Ascending aorta (tissue), 2 donors: ENCODE measurements around the gene SHROOM2. TPM values are rescaled to one million over a fixed set of nuclear protein-coding genes. Genes with fewer than 3 reads are reported as not detected.
A peak's percentile ranks its signal among the peaks of the same experiment; 100 is the strongest.

Source experiments
- DNase-seq, 2 donors: peaks; one replicate each; pipeline ENCODE4 v3.0.0-alpha.2; 2019; ENCODE audit warnings: low spot score in 2 of 2
- H3K27ac ChIP-seq, 2 donors: fragments of 200-600 bp; sonication (generic); one replicate each; pipeline ENCODE4 v1.5.1; 2016 to 2017; ENCODE audit warnings: mild to moderate bottlenecking in 1 of 2
- H3K27me3 ChIP-seq: fragments of 200-600 bp; sonication (generic); one replicate; pipeline ENCODE4 v1.5.1; 2017
- H3K36me3 ChIP-seq, 2 donors: fragments of 200-600 bp; sonication (generic); one replicate each; pipeline ENCODE4 v1.5.1; 2016
- H3K4me1 ChIP-seq, 2 donors: fragments of 200-600 bp; sonication (generic); one replicate each; pipeline ENCODE4 v1.5.1; 2016 to 2017; ENCODE audit warnings: mild to moderate bottlenecking in 1 of 2
- H3K4me3 ChIP-seq, 2 donors: fragments of 200-600 bp; sonication (generic); one replicate each; pipeline ENCODE4 v1.5.1; 2016 to 2017; ENCODE audit warnings: mild to moderate bottlenecking in 1 of 2
- H3K9me3 ChIP-seq, 2 donors: fragments of 200-600 bp; sonication (generic); one replicate each; pipeline ENCODE4 v1.5.1; 2016
- CTCF ChIP-seq, 3 experiments: fragments of 200-600 bp in 2 of 3; fragments of 450-650 bp in 1 of 3; sonication (generic) in 2 of 3; IDR thresholded peaks; one replicate each; pipeline ENCODE4 v1.5.1; 2016 to 2019; ENCODE audit warnings: antibody characterized with exemption in 3 of 3, mild to moderate bottlenecking in 1 of 3, moderate library complexity in 1 of 3
- intact Hi-C: fragments of 100-400 bp; cut with DNase I; formaldehyde crosslinking; loops from one replicate; pipeline ENCODE4 v1.15.1; 2023
- total RNA-seq: library from RNA; depleted of rRNA; stranded (reverse); fragments of >200 nt; gene quantifications from one replicate; pipeline ENCODE4 v1.1.0, GENCODE V29; 2016

Gene SHROOM2
- total RNA-seq, 1 donor from 2014 or later: 7.5 TPM

- intact Hi-C loops: no loop called here
- no peak overlapping the region for H3K4me3 ChIP-seq
Measured at GRCh38 chrX:9992724-9993123, 206.5 kb downstream of the SHROOM2 start.

GRCh38 chrX:9995855-9996339 is 209.7 kb downstream of the SHROOM2 start:
- Histone ChIP-seq H3K36me3 (no peaks in the 10 kb centered on the region), H3K27me3 (no peaks in the 10 kb centered on the region), H3K9me3 (no peaks in the 10 kb centered on the region), H3K4me3 (no peak overlapping the region), H3K4me1 (no peaks in the 10 kb centered on the region), H3K27ac (no peak overlapping the region)
- TF ChIP-seq CTCF (IDR thresholded peaks at IDR 0.05): peak; percentile 88 to 91 (median 89)
- DNase-seq: peak in 1 of 2 donors; percentile 90
- intact Hi-C loops: loop anchor here (1.0 kb wide), 1 partner anchor 123 kb away; no protein-coding TSS in a partner anchor

More at GRCh38 chrX:9992724-9993123, 206.5 kb downstream of the SHROOM2 start:
- no peak for TF ChIP-seq CTCF (IDR thresholded peaks at IDR 0.05)
- no peaks in the 10 kb centered on the region for H3K9me3 ChIP-seq
- DNase-seq: no peak
- H3K4me1 ChIP-seq: no peaks in the 10 kb centered on the region
- H3K27ac ChIP-seq: no peak overlapping the region
- no peaks in the 10 kb centered on the region for H3K27me3 ChIP-seq
- H3K36me3 ChIP-seq: no peaks in the 10 kb centered on the region

GRCh38 chrX:9997041-9997440 is 210.8 kb downstream of the SHROOM2 start:
- intact Hi-C loops: no loop called here
- no peak for TF ChIP-seq CTCF (IDR thresholded peaks at IDR 0.05)
- Histone ChIP-seq H3K4me1 (no peaks in the 10 kb centered on the region), H3K27ac (no peak overlapping the region), H3K36me3 (no peaks in the 10 kb centered on the region), H3K27me3 (no peaks in the 10 kb centered on the region), H3K9me3 (no peaks in the 10 kb centered on the region), H3K4me3 (no peak overlapping the region)
- DNase-seq: no peak

- intact Hi-C loops: no loop called here
- no peaks in the 10 kb centered on the region for H3K27me3 ChIP-seq
- H3K4me1 ChIP-seq: no peaks in the 10 kb centered on the region
- TF ChIP-seq CTCF (IDR thresholded peaks at IDR 0.05): no peak
- no peak for DNase-seq
- no peaks in the 10 kb centered on the region for H3K36me3 ChIP-seq
- no peaks in the 10 kb centered on the region for H3K9me3 ChIP-seq
- no peak overlapping the region for H3K4me3 ChIP-seq
- no peak overlapping the region for H3K27ac ChIP-seq
Measured at GRCh38 chrX:9997524-9997923, 211.3 kb downstream of the SHROOM2 start.

Other genes starting within 250 kb of the SHROOM2 start
- not detected for gene GPR143, start 20.6 kb upstream of the SHROOM2 start, total RNA-seq
- not detected for gene CLDN34, start 180.9 kb downstream of the SHROOM2 start, total RNA-seq